H9 (cell line): ENCODE results near the gene ZNF248. TPM values are rescaled to one million over a fixed set of nuclear protein-coding genes. Genes with fewer than 3 reads are reported as not detected.

ENCODE experiments used
- DNase-seq: peaks from one replicate; pipeline ENCODE4 v3.0.0-alpha.2; 2017
- H2AFZ ChIP-seq: one replicate; pipeline ENCODE4 v1.6.1; 2013; ENCODE audit warnings: mild to moderate bottlenecking, low read length, control low read depth, moderate library complexity
- H2AK5ac ChIP-seq: 2 replicates; pipeline ENCODE4 v1.6.1; 2013; ENCODE audit warnings: low read length, control low read depth, mixed read lengths; ENCODE audit not compliant: insufficient read length
- H2BK120ac ChIP-seq: one replicate; pipeline ENCODE4 v1.6.1; 2013; ENCODE audit warnings: low read depth, mild to moderate bottlenecking, low read length, control low read depth, inconsistent platforms; ENCODE audit not compliant: poor library complexity, severe bottlenecking
- H2BK12ac ChIP-seq: 2 replicates; pipeline ENCODE4 v1.6.1; 2013; ENCODE audit warnings: low read length, control low read depth, mixed read lengths, low read depth; ENCODE audit not compliant: insufficient read length
- H2BK15ac ChIP-seq: 2 replicates; pipeline ENCODE4 v1.6.1; 2013; ENCODE audit warnings: low read depth, low read length, control low read depth
- H2BK20ac ChIP-seq: one replicate; pipeline ENCODE4 v1.6.1; 2013; ENCODE audit warnings: low read depth, mild to moderate bottlenecking, low read length, control low read depth, inconsistent platforms; ENCODE audit not compliant: poor library complexity, severe bottlenecking
- H2BK5ac ChIP-seq: 2 replicates; pipeline ENCODE4 v1.6.1; 2013; ENCODE audit warnings: low read length, control low read depth, mixed read lengths; ENCODE audit not compliant: insufficient read length
- H3K14ac ChIP-seq: 2 replicates; pipeline ENCODE4 v1.6.1; 2013; ENCODE audit warnings: low read length, control low read depth; ENCODE audit not compliant: insufficient read depth
- H3K18ac ChIP-seq: 2 replicates; pipeline ENCODE4 v1.6.1; 2013; ENCODE audit warnings: low read depth, mild to moderate bottlenecking, mixed read lengths, low read length, control low read depth; ENCODE audit not compliant: insufficient read length
- H3K23ac ChIP-seq: 2 replicates; pipeline ENCODE4 v1.6.1; 2013; ENCODE audit warnings: low read length, control low read depth, mixed read lengths, low read depth; ENCODE audit not compliant: insufficient read length
- H3K23me2 ChIP-seq: 2 replicates; pipeline ENCODE4 v1.6.1; 2013; ENCODE audit warnings: low read depth, mild to moderate bottlenecking, mixed read lengths, low read length, control low read depth; ENCODE audit not compliant: insufficient read length, poor library complexity, severe bottlenecking
- H3K27ac ChIP-seq: 2 replicates; pipeline ENCODE4 v1.5.1; 2013; ENCODE audit warnings: low read length, control low read depth, mixed read lengths, low read depth; ENCODE audit not compliant: insufficient read length
- H3K27me3 ChIP-seq: 2 replicates; pipeline ENCODE4 v1.6.1; 2013; ENCODE audit warnings: low read length, control low read depth, inconsistent platforms; ENCODE audit not compliant: insufficient read depth
- H3K4ac ChIP-seq: 2 replicates; pipeline ENCODE4 v1.6.1; 2013; ENCODE audit warnings: low read depth, mild to moderate bottlenecking, control low read depth, inconsistent platforms, low read length, moderate library complexity
- H3K4me1 ChIP-seq: 2 replicates; pipeline ENCODE4 v1.6.1; 2013; ENCODE audit warnings: low read length, control low read depth, inconsistent platforms; ENCODE audit not compliant: insufficient read depth
- H3K4me2 ChIP-seq: 2 replicates; pipeline ENCODE4 v1.6.1; 2013; ENCODE audit warnings: low read length, control low read depth, mixed read lengths; ENCODE audit not compliant: insufficient read length, insufficient read depth
- H3K56ac ChIP-seq: 2 replicates; pipeline ENCODE4 v1.6.1; 2013; ENCODE audit warnings: low read depth, mild to moderate bottlenecking, mixed read lengths, low read length, control low read depth; ENCODE audit not compliant: insufficient read length
- H3K79me1 ChIP-seq: 2 replicates; pipeline ENCODE4 v1.6.1; 2013; ENCODE audit warnings: low read depth, mild to moderate bottlenecking, moderate library complexity, low read length, control low read depth, inconsistent platforms; ENCODE audit not compliant: insufficient read depth, poor library complexity, severe bottlenecking
- H3K79me2 ChIP-seq: 2 replicates; pipeline ENCODE4 v1.6.1; 2013; ENCODE audit warnings: low read length, control low read depth, inconsistent platforms; ENCODE audit not compliant: insufficient read depth
- H3K9ac ChIP-seq: 2 replicates; pipeline ENCODE4 v1.6.1; 2013; ENCODE audit warnings: low read length, control low read depth, mixed read lengths; ENCODE audit not compliant: insufficient read length; ENCODE audit errors: extremely low read depth
- H3K9me3 ChIP-seq: one replicate; pipeline ENCODE4 v1.6.1; 2013; ENCODE audit warnings: low read depth, low read length, inconsistent platforms; ENCODE audit not compliant: control insufficient read depth
- H3T11ph ChIP-seq: one replicate; pipeline ENCODE4 v1.6.1; 2013; ENCODE audit warnings: mild to moderate bottlenecking, low read length, control low read depth, inconsistent platforms
- H4K20me1 ChIP-seq: one replicate; pipeline ENCODE4 v1.6.1; 2013; ENCODE audit not compliant: control insufficient read depth, insufficient read length, insufficient read depth
- H4K5ac ChIP-seq: 2 replicates; pipeline ENCODE4 v1.6.1; 2013; ENCODE audit warnings: low read depth, mild to moderate bottlenecking, mixed read lengths, low read length, control low read depth; ENCODE audit not compliant: insufficient read length
- H4K8ac ChIP-seq: replicated peaks from 2 replicates; pipeline ENCODE4 v1.6.1; 2013; ENCODE audit warnings: low read length, control low read depth, mixed read lengths, low read depth; ENCODE audit not compliant: insufficient read length
- H4K91ac ChIP-seq: 2 replicates; pipeline ENCODE4 v1.6.1; 2013; ENCODE audit warnings: low read depth, mild to moderate bottlenecking, moderate library complexity, mixed read lengths, low read length, control low read depth; ENCODE audit not compliant: insufficient read length
- H3K27ac Mint-ChIP-seq, 3 experiments: 2 replicates in 2 of 3; 3 replicates in 1 of 3; pipeline ENCODE4 v1.8.0; 2020 to 2021; ENCODE audit warnings: mixed read lengths in 3 of 3, mild to moderate bottlenecking in 1 of 3, moderate library complexity in 1 of 3
- H3K27me3 Mint-ChIP-seq: 2 replicates; pipeline ENCODE4 v1.8.0; 2021; ENCODE audit warnings: low read depth, mild to moderate bottlenecking, moderate library complexity, mixed read lengths
- H3K36me3 Mint-ChIP-seq, 3 experiments: 2 replicates in 2 of 3; 3 replicates in 1 of 3; pipeline ENCODE4 v1.8.0; 2020 to 2021; ENCODE audit warnings: low read depth in 3 of 3, mixed read lengths in 3 of 3; ENCODE audit not compliant: insufficient read depth in 1 of 3
- H3K4me1 Mint-ChIP-seq, 2 experiments: 2 replicates each; pipeline ENCODE4 v1.8.0; 2020; ENCODE audit warnings: mixed read lengths in 2 of 2
- H3K4me3 Mint-ChIP-seq, 2 experiments: 2 replicates in 1 of 2; 3 replicates in 1 of 2; pipeline ENCODE4 v1.8.0; 2020 to 2021; ENCODE audit warnings: mild to moderate bottlenecking in 2 of 2, mixed read lengths in 2 of 2, moderate library complexity in 1 of 2
- H3K9me3 Mint-ChIP-seq, 2 experiments: 2 replicates in 1 of 2; 3 replicates in 1 of 2; pipeline ENCODE4 v1.8.0; 2020; ENCODE audit warnings: mild to moderate bottlenecking in 2 of 2, mixed read lengths in 2 of 2, moderate library complexity in 1 of 2
- CTCF ChIP-seq: fragments of 200-600 bp; sonication (generic); conservative IDR thresholded peaks from 3 replicates; pipeline ENCODE4 v1.8.0; 2021; ENCODE audit warnings: antibody characterized with exemption, mild to moderate bottlenecking
- total RNA-seq: library from RNA; stranded (reverse); gene quantifications from 2 replicates; pipeline ENCODE4 v1.2.1, GENCODE V29; 2021

ZNF248 gene
- total RNA-seq, 1 experiment from 2014 or later = 5.4 TPM

- no peak overlapping the region for H2BK120ac ChIP-seq
- H4K20me1 ChIP-seq = no peaks in the 10 kb centered on the region
- no peak overlapping the region for H4K91ac ChIP-seq
- no peak overlapping the region for H4K5ac ChIP-seq
- H3K18ac ChIP-seq = no peak overlapping the region
- H3K14ac ChIP-seq = no peak overlapping the region
- H4K8ac ChIP-seq = no peak overlapping the region
- no peaks in the 10 kb centered on the region; the same call in 1 of the 2 replicates for H3K27me3 Mint-ChIP-seq
- H3K9ac ChIP-seq = no peak overlapping the region
- no peaks in the 10 kb centered on the region for H3K4me1 ChIP-seq
- no peak overlapping the region for H2BK20ac ChIP-seq
- peaks cover 60% of the 10 kb centered on the region for H3K9me3 ChIP-seq
- H3K4me1 Mint-ChIP-seq = no peaks in the 10 kb centered on the region
- no peak overlapping the region for H2AK5ac ChIP-seq
- DNase-seq = no peak
- no peak for TF ChIP-seq CTCF
- no peak overlapping the region for H2AFZ ChIP-seq
- H3K27ac ChIP-seq = no peak overlapping the region
- H3K36me3 Mint-ChIP-seq = peaks cover 12 to 43% (median 24%) of the 10 kb centered on the region in 3 experiments; a peak in 6 of 7 replicates
- no peak overlapping the region for H3K4me2 ChIP-seq
- H3T11ph ChIP-seq = no peak overlapping the region
- no peaks in the 10 kb centered on the region for H3K27me3 ChIP-seq
- H3K23me2 ChIP-seq = no peaks in the 10 kb centered on the region
- H3K79me1 ChIP-seq = no peaks in the 10 kb centered on the region
- no peak overlapping the region for H3K23ac ChIP-seq
- H3K4ac ChIP-seq = no peak overlapping the region
- H2BK12ac ChIP-seq = no peak overlapping the region
- no peak overlapping the region for H2BK5ac ChIP-seq
- peaks cover 92 to 98% of the 10 kb centered on the region in 2 experiments for H3K9me3 Mint-ChIP-seq
- H3K27ac Mint-ChIP-seq = no peak overlapping the region
- no peak overlapping the region for H2BK15ac ChIP-seq
- H3K4me3 Mint-ChIP-seq = no peak overlapping the region
- H3K79me2 ChIP-seq = no peaks in the 10 kb centered on the region
- H3K56ac ChIP-seq = no peak overlapping the region
These were observed 28.4 kb upstream of the ZNF248 start for GRCh38 chr10:37885850-37886249.
